Testis (tissue), 2 donors: ENCODE results near the gene SCAP.

Experiments used
- POLR2A ChIP-seq: fragments of 450-650 bp; IDR thresholded peaks from one replicate; pipeline ENCODE4 v1.6.1; 2017; ENCODE audit warnings: antibody characterized with exemption, mild to moderate bottlenecking, moderate library complexity
- TF ChIP-seq, protein P1 (sequence below), 3 experiments: fragments of 450-650 bp in 2 of 3; fragments of 200-600 bp in 1 of 3; sonication (generic) in 1 of 3; IDR thresholded peaks; one replicate each; pipeline ENCODE4 v1.5.1; 2016 to 2019; ENCODE audit warnings: antibody characterized with exemption in 3 of 3, mild to moderate bottlenecking in 2 of 3, moderate library complexity in 1 of 3

DNA sequence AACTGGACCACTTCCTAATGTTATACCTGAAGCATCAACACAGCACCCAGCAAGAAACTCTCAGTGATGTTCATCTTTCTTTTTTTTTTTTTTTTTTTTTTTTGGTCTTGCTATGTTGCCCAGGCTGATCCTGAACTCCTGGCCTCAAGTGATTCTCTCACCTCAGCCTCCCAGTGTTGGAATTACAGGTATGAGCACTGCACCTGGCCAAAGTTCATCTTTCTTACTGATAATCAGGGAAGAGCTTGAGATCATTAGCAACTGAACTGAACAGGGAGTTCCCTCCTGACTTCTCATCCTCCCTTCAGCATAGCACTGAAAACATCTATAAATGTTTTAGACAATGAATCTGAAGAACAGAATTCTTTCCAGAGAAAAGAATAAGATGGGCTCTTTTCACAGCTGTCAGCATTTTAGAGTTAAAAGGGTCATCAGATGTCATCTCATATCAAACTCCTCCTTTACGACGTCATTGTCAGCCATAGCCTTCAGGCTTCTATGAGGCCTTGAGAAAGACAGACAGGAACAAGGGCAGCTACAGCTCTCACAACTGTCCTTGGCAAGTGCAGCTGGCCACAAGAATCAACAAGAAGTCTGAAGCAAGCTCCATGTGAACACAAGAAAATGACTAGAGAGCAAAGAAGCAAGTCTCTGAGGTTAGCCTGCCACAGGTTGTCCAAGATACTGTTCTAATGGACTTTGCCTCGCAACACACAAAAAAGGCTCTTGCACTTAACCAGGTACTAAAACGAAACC is 33.8 kb downstream of the SCAP start:
- no peak for TF ChIP-seq POLR2A
- TF ChIP-seq, protein P1, sequence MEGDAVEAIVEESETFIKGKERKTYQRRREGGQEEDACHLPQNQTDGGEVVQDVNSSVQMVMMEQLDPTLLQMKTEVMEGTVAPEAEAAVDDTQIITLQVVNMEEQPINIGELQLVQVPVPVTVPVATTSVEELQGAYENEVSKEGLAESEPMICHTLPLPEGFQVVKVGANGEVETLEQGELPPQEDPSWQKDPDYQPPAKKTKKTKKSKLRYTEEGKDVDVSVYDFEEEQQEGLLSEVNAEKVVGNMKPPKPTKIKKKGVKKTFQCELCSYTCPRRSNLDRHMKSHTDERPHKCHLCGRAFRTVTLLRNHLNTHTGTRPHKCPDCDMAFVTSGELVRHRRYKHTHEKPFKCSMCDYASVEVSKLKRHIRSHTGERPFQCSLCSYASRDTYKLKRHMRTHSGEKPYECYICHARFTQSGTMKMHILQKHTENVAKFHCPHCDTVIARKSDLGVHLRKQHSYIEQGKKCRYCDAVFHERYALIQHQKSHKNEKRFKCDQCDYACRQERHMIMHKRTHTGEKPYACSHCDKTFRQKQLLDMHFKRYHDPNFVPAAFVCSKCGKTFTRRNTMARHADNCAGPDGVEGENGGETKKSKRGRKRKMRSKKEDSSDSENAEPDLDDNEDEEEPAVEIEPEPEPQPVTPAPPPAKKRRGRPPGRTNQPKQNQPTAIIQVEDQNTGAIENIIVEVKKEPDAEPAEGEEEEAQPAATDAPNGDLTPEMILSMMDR (IDR thresholded peaks at IDR 0.05): no peak
